Anterior cingulate cortex (tissue), 58 donors: ENCODE data around the gene TFEB.
A peak's percentile ranks its signal among the peaks of the same experiment; 100 is the strongest.

ENCODE experiments used
- DNase-seq, 58 donors: peaks; one replicate each; lab custom pipeline; 2025; lab: John Stamatoyannopoulos, UW

The TFEB gene

DNA sequence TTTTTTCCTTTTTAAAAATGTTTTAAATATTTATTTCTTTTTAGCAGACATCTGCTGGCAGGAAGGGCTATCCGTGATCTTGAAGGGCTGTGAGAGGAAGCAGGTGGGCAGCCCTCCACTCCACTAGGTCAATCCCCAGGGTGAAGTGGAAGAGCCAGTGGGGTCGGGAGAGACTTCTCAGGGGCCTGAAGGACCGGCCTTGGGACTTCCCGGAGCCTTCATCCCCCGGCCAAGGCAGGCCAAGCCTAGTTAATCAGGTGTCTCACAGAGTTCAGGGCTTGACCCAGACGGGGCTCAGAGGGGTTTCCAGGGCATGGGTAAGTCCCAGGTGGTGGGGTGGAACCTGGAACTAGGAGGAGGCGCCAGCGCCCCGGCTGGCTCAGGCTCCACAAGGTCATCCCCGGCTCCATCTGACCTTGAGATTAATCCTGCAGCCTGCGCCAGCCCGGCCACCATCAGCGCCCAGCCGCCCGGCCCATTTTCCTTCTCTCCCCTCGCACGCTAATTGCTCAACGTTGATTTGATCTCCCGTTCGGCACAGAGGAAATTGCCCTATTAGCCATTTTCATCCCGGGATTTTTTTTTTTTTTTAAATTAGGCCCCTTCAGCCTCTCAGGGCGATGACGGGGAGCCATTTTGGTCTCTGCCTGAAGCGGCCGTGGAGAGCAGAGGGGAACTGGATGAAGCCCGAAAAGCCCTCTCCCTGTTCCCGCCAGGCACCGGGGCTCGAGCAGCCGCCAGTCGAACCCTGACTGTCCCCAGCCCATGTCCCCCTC is 52.7 kb downstream of the TFEB start:
- DNase-seq, result peak in 6 of 58 donors; percentile 28 to 69 (median 52)

DNA sequence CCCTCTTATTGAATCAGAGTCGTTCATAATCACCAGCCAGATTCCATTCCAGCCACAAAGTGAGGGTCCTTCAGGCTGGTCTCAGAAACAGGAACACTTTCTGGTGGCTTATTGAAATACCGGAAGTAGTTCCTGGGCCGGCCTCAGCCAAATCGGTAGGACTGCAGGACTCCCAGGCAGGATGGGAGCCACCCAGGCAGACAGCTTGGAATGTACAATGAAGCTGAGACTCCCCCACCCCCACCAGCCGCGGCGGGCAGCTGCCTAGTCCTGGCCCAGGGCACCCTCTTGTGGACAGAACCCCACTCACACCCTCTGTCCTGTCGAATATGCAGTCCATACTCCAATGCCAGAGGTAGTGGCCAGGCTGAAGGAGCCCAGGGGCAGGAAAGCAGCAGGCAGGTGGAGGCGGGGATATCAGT is 53.3 kb downstream of the TFEB start:
- DNase-seq, result peak; percentile 18 to 91 (median 81)

DNA sequence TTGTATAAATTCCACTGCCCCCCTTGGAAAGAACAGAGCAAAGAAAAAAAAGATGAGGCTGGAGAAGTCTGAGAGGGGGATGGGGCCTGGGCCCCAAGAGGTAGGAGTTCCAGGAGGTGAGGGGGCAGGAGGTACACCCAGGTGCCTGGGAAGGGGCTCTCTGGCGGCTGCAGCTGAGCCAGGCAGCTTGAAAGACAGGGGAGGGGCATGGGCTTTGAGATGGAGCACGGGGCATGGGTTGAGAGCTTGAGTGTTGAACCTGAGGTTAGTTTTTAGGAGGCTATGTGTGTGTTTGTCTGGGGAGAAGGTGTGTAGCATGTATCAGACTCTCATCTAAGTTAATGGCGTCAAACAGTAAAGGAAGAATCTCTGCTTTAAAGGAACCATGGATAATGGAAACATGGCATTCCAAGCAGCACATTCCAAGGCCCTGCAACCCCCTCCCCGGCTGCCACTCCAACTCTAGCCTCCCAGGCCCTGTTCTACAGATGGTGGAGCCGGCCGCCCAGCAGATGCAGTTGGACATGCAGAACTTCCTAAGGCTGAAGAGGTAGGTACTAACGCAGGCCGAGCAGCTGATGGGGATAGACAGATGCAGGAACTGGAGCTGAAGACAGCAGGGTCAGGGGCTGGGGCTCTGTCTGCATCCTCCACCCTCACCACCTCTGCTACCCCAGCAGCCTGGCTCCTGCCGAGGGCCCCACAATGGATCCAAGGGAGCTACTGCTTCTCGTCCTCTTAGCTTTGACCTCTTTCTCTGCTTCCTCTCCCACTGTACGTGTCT is 55.0 kb downstream of the TFEB start:
- DNase-seq, result no peak

DNA sequence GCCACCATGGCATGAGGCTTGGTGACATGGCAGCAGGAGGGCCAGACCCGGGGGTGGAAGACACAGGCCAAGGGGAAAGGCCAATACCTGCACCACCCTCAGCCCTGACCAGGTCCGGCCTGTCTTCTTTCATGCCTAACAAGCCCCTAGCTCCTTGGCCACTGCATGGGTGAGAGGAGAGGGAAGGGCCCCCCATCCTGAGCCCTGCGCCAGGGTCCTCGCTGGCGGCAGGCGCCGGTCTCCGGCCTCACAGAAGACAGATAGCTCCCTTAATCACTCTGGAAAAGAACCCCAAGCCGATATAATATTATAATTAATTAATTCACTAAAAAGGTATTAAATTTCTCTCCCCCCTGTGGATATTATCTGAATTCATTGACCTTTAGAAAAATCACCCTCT is 55.7 kb downstream of the TFEB start:
- no peak for DNase-seq

DNA sequence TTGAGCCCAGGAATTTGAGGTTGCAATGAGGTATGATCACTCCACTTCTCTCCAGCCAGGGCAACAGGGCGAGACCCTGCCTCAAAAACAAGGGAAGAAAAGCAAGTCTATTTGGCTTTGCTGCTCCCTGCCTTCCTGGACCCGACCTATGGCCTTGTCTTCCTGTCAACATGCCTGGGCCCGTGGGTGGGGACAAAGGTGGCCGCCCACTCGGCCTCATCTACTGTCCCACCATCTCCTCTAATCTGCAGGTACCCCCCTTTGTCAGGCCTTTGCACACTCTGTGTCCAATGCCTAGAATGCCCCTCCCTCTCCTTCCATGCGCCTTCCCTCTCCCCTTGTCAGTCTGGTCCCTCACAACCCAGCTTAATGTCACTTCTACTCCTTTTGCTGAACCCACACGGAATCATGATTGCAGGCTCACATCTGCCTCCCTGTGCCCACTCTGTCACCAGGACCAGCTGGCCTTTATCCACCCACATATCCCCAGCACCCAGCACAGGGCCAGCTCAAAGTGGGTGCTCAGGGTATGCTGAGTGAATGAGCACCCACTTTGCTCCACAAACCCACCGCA is 56.8 kb downstream of the TFEB start:
- no peak for DNase-seq

DNA sequence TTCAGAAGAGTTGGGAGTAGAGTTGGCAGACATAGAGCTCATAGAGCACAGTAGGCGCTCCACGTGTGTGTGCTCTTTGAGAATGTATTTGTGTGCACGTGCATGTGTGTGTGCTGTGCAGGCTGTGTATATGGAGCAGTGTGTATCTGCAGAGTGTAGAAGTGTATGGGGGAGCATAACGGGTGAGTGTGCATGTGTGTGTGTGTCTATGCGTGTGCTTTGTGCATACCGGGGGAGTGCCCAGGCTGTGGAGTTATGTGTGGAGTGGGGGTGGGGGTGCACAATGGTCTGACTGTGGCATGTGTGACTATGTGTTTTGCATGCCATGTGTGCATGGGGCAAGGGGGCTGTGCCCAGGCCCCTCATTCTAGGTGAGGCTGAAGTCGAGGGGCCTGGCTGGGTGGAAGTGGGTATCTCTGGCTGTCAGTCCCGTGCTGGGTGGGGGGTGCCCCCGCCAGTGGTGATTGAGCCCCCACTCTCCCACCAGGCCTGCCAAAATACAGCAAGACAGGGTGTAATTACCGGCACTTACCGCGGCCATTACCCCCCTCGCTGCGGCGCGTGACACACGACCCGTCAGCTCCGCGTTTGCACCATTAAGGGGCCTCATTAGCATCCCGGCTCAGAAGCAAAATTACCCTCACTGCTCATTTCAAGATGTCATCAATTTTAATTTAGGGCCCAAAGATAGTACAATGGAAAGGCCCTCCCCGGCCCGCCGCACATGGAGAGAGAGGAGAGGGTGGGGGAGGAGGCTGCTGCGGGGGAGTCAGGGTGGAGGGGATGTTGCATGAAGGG is 58.1 kb downstream of the TFEB start:
- DNase-seq, result no peak

DNA sequence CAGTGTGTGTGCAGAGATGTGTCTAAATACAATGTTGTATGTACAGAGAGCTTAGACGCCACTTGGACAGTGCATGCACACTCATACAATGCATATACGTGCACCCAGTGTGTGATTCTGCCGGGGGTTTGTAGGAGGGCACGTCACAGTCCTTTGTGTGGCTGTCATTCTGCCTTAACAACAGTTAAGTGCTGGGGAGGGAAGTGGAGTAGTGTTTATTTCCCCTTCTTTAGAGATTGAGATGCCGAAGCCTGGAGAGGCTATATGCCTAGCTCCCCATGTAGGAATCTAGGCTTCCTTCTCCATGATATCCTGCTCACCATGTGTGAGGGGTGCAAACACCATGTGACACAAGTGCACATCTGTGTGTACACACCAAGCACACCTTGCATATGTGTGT is 59.0 kb downstream of the TFEB start:
- DNase-seq, result no peak

DNA sequence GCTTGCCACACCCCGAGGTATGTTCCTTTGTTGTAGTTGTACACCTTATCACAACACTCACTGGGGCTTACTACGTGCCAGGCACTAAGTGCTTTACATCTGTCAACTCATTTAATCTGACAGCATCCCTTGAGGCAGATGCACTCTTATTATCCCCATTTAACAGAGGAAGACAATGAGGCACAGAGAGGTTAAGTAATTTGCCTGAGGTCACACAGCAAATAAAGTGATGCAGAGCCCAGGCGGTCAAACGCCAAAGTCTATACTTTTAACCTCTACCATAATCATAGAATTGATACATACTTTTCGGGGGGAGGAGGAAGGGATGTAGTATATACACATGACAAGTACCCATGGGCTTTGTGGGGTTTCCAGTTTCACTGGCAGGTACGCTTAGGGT is 59.4 kb downstream of the TFEB start:
- DNase-seq, result no peak

DNA sequence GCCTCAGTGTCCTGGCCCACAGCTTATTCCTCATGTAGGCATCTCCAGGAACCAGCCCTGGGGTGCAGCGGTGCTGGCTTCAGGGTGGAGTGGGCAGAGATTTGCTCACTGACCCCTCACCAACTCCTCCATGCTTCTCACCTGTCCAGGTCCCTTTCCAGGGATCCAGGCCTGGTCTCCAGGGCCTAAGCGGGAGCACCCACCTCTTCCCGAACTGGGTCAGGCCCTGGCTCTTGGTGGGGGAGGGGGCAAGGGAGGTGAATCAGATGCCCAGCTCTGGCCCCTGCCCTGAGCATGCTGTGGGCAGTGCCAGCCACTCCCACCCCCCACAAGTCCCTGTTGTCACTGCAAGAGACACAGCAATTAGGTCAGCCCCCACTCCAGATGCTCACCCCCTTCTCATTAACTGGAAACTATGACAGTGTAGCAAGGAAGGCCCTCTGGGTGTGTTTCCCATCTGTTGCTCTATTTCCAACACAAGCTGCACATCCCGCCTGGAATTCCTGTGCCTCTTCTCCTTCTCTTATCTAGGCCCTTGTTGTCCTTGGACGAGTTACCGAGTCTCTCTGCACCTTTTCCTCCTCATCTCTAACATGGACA is 60.1 kb downstream of the TFEB start:
- no peak for DNase-seq

DNA sequence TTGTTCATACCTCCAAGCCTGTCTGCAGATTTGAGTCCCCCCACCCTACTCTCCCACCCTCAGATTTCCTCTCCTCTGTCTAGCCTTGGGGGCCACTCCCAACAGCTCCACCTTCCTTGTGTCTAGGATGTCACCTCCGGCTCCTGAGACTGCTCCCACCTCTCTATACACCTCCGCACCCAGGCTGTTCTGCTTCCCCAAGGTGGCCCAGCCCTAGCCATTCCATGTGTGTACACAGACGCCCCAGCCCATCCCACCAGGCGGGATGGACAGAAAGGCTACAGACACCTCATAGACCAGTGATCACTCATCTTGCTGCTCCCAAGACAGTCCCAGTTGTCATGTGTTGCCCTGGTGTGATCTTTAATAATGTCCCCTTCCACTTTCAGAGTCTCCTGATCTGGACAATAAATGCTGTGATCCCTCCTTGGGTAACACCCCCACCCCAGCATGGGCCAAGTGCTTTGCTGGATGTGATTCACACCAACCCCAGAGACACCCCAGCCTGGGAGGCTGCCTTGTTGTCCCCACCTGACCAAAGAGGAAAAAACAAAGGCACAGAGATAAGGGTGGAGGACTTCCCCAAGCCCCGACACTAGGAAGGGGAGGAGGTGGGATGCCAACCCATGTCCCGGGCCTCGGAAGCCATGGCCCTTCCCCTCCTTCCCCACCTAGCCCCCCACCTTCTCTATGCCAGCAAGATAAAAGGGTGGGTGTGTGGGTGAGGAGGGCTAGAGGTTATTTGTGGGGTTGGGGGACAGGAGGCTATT is 61.0 kb downstream of the TFEB start:
- DNase-seq, result no peak

DNA sequence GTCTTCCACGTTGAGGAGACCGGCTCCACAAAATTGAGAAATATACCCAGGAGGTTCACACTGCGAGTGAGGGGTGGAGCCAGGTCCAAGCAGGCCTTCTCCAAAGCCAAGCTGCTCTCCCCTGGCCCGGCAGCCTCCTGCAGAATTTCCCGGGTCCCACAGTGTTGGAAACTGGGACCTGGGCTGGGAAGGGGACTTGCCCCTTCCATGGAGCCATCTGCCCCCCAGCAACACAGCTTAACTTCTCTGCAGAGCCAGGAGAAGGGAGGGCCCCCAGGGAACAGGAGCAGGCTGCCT is 61.8 kb downstream of the TFEB start:
- DNase-seq, result no peak

DNA sequence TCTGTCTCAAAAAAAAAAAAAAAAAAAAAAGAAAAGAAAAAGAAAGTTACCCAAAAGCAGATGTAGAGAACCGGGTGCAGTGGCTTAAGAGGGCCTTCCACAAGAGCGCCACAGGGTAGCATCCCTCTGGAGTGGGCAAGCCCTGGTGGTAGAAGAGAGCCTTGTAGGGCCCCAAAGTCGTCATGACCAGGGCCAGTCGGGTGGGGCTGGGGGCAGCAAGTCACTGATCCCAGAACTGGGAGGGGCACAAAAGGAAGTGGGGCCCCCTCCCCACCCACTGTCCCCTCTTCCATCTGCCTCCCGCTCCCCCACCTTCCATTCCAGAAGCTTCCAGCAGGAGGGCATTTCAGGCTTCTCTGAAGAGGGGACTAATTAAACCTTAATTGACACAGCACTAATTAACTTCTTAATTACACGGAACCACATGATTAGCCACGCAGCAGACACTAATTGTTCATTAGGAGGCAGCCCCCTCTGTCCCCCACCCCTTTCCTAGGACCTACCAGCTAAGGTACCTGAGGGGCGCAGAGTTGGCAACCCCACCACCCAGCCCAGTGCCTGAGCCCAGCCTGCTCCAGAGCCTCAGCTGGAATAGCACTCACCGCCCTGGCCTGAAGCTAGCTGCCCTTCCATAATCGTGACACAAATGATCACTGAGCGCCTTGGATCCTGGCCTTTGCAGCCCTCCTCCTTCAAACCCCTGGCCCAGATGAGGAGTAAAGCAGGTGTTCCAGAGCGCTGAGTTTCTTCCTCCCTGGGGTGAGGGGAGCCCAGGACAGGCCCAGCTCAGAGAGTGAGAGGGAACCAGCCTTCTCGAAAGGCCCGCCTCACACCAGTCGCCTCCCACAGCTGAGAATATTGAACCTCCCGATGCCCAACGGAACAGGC is 62.3 kb downstream of the TFEB start:
- no peak for DNase-seq

DNA sequence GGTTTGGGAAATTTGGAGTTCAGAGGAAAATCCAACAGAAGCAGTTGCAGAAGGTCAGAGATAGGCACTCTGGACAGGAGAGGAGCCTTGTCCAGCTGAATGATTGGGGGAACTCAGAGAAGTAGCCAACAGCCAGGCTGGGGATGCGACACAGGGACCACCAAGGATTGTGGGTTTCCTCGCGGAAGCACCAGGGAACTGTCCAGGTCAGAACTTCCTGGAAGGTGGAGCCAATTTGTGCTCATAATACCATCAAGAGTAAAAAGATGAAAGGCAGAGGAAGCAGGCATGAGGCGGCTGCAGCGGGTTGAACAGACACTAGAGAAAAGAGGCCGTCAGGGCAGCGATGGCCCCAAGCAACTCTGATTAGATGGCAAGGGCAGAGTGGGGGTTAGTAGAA is 63.4 kb downstream of the TFEB start:
- no peak for DNase-seq

DNA sequence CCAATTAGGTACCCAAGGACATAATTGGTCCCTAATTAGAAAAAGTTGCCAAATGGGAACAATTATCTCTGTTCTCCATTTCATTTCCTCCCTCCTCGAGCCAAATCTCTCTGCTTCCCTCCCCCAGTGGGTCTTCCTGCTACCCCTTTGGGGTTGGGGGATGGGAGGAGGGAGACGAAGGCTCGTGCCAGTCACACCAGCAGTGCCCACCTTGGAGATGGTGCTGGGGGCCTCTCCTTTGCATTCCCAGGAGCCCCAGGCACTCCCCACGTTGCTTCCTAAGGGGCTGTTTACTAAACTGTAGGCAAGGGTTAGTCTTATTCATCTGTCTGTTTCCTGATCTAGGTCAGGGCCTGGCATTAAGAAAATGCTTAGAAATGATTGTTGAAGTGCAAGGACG is 64.0 kb downstream of the TFEB start:
- DNase-seq, result no peak

DNA sequence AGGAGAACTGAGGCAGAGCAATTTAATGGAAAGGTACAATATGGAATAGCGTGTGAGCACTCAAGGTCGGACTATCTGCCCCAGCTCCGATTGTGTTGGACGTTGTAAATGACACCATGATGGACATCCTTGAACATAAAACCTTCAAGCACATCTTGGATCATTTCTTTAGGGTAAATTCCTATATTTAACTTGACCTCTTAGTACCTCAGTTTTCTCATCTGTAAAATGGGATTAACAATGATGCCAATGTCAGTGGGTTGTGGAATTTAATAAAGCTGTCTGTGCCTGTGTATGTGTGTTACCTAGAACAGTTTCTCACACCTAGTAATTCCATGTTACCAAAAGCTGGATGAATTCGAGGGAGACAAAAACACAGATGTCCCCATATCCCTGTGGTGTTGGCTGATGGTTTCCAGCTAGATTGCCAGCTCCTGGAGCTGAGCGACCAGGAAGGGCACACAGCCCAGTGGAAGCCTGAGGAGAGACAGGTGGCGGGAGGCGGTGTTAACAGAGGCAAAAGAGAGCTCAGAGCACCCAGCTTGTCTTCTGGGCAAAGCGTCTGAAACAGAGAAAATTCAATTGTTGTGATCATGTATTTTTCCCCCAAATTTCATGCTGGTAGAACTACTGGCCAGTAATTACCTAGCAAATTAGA is 64.6 kb downstream of the TFEB start:
- DNase-seq, result peak in 3 of 58 donors; percentile 19 to 44 (median 26)

DNA sequence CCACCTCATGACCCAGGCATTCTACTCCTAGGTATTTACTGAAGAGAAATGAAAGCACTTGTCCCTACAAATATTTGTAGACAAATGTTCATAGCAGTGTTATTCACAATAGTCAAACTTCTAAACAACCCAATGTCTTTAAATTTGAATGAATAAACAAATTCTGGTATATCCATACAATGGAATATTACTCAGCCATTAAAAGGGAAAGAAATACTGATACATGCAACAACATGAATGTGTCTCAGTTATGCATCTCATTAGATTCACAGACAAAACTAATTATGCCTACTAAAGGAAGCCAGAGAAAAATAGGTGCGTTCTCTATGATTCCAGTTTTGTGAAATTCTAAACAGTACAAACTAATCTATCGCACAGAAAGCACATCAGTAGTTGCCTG is 66.4 kb downstream of the TFEB start:
- no peak for DNase-seq

DNA sequence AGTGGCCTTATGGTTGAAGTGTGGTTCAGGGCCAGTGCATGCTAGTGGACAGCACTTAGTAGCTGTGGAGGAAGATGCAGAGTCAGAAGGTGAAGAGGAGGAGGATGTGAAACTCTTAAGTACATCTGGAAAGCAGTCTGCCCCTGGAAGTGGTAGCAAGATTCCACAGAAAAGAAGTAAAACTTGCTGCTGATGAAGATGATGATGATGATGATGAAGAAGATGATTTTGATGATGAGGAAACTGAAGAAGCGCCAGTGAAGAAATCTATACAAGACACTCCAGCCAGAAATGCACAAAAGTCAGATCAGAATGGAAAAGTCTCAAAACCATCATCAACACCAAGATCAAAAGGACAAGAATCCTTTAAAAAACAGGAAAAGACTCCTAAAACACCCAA is 68.2 kb downstream of the TFEB start:
- no peak for DNase-seq

DNA sequence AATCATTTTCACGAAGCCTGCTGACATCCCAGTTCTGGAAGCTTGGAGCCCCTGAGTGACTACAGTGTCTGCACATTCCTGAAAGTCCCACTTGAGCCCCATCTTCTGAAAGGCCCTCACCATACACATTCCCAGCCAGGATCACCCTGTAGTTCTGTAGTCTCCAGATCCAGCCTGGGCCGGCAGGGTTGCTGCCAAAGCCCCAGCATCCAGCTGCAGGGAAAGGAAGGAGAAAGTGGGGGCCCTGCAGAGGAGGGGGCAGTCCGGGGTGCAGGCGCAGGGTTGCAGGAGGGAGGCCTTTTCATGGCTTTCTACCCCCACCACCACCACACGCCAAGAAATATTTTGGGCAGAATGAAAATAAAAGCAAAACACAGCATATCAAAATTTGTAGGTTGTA is 71.1 kb downstream of the TFEB start:
- no peak for DNase-seq
